ENCODE results near the gene ATF3.

The ATF3 gene

DNA sequence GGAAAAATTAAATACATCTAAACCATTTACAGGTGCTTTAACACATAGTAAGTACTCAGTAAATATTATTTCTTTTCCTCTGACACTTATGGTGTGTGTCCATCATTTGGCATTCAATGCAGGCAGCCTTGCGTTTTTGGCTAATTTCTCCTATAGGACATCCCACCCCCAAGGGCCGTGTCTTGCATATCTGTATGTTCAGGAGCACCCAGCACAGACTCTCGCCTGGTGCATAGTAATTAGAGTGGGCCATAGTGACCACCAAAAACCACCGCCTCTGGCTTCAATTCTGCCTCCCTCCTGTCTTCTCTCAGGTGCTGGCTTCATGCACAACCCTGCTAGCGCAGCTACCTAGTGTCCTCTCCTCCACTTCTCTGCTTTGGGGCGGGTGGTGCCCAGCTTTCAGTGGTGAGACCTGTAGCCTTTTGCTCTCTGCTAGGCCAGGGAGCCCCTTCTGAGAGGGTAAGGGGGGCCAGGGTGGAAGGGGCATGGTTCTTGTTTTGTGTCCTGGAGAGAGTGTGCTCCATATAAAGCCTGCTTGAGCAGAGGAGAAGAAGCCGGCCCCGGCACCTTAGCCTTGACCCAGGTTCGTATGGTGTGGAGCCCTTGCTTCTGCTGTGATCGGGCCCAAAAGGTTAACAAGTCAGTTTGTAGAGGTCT lies 57.7 kb downstream of the ATF3 start:
- no peak overlapping the region for H3K4me3 ChIP-seq (ENCODE audit: low read depth, low read length)
- no peak for DNase-seq (ENCODE audit: low read depth)
- TF ChIP-seq, protein P1, sequence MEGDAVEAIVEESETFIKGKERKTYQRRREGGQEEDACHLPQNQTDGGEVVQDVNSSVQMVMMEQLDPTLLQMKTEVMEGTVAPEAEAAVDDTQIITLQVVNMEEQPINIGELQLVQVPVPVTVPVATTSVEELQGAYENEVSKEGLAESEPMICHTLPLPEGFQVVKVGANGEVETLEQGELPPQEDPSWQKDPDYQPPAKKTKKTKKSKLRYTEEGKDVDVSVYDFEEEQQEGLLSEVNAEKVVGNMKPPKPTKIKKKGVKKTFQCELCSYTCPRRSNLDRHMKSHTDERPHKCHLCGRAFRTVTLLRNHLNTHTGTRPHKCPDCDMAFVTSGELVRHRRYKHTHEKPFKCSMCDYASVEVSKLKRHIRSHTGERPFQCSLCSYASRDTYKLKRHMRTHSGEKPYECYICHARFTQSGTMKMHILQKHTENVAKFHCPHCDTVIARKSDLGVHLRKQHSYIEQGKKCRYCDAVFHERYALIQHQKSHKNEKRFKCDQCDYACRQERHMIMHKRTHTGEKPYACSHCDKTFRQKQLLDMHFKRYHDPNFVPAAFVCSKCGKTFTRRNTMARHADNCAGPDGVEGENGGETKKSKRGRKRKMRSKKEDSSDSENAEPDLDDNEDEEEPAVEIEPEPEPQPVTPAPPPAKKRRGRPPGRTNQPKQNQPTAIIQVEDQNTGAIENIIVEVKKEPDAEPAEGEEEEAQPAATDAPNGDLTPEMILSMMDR (IDR thresholded peaks at IDR 0.05; ENCODE audit: low read depth, low read length) = no peak
- TF ChIP-seq, protein P2, sequence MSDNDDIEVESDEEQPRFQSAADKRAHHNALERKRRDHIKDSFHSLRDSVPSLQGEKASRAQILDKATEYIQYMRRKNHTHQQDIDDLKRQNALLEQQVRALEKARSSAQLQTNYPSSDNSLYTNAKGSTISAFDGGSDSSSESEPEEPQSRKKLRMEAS (IDR thresholded peaks at IDR 0.05; ENCODE audit: low read depth, low read length) = no peak
- TF ChIP-seq POLR2A (IDR thresholded peaks at IDR 0.05; ENCODE audit: extremely low read depth, insufficient read length) = no peak
- no peak for TF ChIP-seq MYC (IDR thresholded peaks at IDR 0.05; ENCODE audit: low read depth, low read length)

DNA sequence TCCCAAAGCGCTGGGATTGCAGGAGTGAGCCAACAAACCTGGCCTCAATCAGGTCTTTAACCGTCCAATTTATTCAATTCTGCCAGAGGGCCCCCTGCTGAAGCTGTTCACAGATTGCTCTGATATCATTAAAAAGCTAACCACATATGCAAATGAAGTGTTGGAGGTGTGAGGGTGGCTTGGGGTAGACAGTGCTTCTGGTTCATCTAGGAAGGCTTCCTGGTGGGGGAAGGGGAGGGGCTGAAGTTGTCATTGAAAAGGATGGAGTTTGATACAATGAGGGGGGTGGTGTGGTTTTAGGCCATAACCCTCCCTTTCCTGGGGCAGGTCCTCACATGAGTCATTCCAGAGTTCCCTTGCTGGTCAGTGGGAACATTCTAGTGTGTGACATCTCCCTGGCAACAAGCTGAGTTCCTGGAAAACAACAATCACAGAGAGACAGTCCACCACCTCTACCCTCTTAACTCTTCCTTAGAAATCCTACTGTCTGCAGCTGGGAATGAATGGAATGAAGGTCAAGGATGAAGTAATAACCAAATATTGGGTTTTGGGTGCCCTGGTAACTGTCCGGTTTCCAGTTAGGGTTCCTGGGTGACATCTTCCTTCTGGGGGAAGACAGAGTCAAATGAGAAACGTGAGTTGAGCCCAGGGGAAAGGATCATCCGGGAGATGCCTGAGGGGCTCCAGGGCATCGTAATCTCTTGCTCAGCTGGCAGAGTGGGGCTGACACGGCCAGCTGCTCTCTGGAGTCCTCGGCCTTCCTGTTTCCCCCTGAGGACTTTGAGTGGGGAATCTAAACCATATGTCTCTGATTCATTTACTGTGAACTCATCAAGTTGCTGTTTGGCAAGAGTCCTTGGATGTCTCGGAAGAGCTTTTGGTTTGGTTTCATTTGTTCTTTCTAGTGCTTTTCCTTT lies 58.9 kb downstream of the ATF3 start:
- DNase-seq (ENCODE audit: low read depth) = peak; percentile 26
- TF ChIP-seq, protein P2 (IDR thresholded peaks at IDR 0.05; ENCODE audit: low read depth, low read length) = no peak
- TF ChIP-seq, protein P1 (IDR thresholded peaks at IDR 0.05; ENCODE audit: low read depth, low read length) = no peak
- no peak for TF ChIP-seq POLR2A (IDR thresholded peaks at IDR 0.05; ENCODE audit: extremely low read depth, insufficient read length)
- no peak for TF ChIP-seq MYC (IDR thresholded peaks at IDR 0.05; ENCODE audit: low read depth, low read length)
- no peak overlapping the region for H3K4me3 ChIP-seq (ENCODE audit: low read depth, low read length)

DNA sequence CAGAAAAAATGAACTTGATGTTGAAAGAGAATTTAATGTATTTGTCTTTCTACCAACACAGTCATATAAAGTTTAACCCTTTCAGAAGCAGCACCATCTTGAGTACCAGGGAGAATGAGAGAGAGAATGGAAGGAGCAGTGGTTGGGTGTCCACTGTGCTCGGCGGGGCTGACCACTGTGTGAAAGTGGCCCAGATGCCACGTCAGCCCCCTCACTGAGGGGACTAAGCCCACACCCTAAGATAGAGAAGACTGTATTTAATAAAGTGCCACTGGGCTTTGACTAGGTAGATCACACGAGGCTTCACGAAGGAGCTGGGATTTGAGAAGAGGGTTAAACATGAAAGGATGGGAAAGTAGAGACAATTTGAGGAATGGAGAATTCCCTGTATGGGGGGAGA lies 59.9 kb downstream of the ATF3 start:
- no peak overlapping the region for H3K4me3 ChIP-seq (ENCODE audit: low read depth, low read length)
- DNase-seq (ENCODE audit: low read depth) = no peak
- no peak for TF ChIP-seq POLR2A (IDR thresholded peaks at IDR 0.05; ENCODE audit: extremely low read depth, insufficient read length)
- TF ChIP-seq MYC (IDR thresholded peaks at IDR 0.05; ENCODE audit: low read depth, low read length) = no peak
- TF ChIP-seq, protein P1 (IDR thresholded peaks at IDR 0.05; ENCODE audit: low read depth, low read length) = no peak
- TF ChIP-seq, protein P2 (IDR thresholded peaks at IDR 0.05; ENCODE audit: low read depth, low read length) = no peak

DNA sequence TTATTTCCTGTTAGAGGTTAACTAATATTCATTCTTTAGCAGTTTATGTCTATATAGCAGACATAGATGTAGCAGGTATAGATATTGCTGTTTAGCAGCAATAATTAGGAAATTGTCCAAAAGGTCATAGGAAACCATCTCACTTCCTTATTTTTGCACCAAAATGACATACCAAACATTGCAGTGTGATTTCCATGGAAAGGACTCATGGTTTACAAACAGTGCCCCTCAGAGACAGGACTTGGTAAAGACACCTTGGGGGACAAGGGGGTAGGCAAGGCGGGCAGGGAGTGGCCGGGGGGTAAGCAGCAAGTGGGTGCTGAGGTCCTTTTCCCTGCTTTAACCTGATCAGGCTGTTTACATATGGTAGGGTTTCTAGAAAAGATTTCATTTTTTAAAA lies 60.5 kb downstream of the ATF3 start:
- peak; percentile 71 for DNase-seq (ENCODE audit: low read depth)
- no peak for TF ChIP-seq MYC (IDR thresholded peaks at IDR 0.05; ENCODE audit: low read depth, low read length)
- TF ChIP-seq, protein P1 (IDR thresholded peaks at IDR 0.05; ENCODE audit: low read depth, low read length) = peak; percentile 35
- H3K4me3 ChIP-seq (ENCODE audit: low read depth, low read length) = no peak overlapping the region

DNA sequence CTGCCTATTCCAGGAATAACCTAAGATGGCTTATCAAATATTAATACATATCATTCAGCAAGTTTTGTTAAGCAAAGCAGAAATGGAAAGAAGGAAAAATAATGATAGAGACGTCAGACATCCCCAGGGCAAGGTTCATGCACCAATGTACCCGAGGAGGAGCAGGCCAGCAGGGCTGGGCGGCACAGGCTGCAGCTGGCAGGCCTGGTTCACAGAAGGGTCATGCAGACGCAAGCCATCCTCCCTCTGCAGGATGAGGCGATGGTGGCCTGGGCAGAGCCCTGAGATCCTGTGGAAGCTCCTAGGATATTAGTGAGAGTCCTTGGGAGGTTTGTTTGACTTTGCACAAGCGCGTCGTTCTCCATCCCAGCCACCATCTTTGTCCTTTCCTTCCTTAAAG lies 61.0 kb downstream of the ATF3 start:
- TF ChIP-seq, protein P1 (IDR thresholded peaks at IDR 0.05; ENCODE audit: low read depth, low read length) = no peak
- TF ChIP-seq, protein P2 (IDR thresholded peaks at IDR 0.05; ENCODE audit: low read depth, low read length) = no peak
- TF ChIP-seq MYC (IDR thresholded peaks at IDR 0.05; ENCODE audit: low read depth, low read length) = no peak
- no peak for TF ChIP-seq POLR2A (IDR thresholded peaks at IDR 0.05; ENCODE audit: extremely low read depth, insufficient read length)
- DNase-seq (ENCODE audit: low read depth) = no peak
- no peak overlapping the region for H3K4me3 ChIP-seq (ENCODE audit: low read depth, low read length)
